ENCODE measurements around the gene ELOVL7. TPM values are rescaled to one million over a fixed set of nuclear protein-coding genes. Genes with fewer than 3 reads are reported as not detected.

Gene ELOVL7
- total RNA-seq, 1 experiment from 2014 or later = 0.77 TPM

GRCh38 chr5:60846298-60846697 lies 2.2 kb upstream of the ELOVL7 start:
- Histone ChIP-seq H3K9me3 (replicated peaks) (no peaks in the 10 kb centered on the region), H3K4me3 (no peak overlapping the region), H3K27me3 (peaks cover 9% of the 10 kb centered on the region; the same call in 1 of the 2 replicates), H3K36me3 (no peaks in the 10 kb centered on the region), H3K4me1 (no peaks in the 10 kb centered on the region), H3K27ac (no peak overlapping the region)
- no peak for DNase-seq

GRCh38 chr5:60843386-60843935 lies 608 bp downstream of the ELOVL7 start:
- peak in 1 of 2 experiments; percentile 4 for DNase-seq
- H3K27ac ChIP-seq = no peak overlapping the region
- H3K27me3 ChIP-seq = peaks cover 9% of the 10 kb centered on the region; the same call in 1 of the 2 replicates

GRCh38 chr5:60842871-60843385 lies 1.1 kb downstream of the ELOVL7 start:
- Histone ChIP-seq H3K9me3 (replicated peaks) (no peaks in the 10 kb centered on the region), H3K36me3 (no peaks in the 10 kb centered on the region), H3K27me3 (peaks cover 4% of the 10 kb centered on the region; the same call in 1 of the 2 replicates), H3K4me3 (no peak overlapping the region; the same call in 1 of the 2 replicates), H3K4me1 (no peaks in the 10 kb centered on the region), H3K27ac (no peak overlapping the region)
- no peak for DNase-seq

More at GRCh38 chr5:60843386-60843935, 608 bp downstream of the ELOVL7 start:
- Histone ChIP-seq H3K36me3 (no peaks in the 10 kb centered on the region), H3K9me3 (replicated peaks) (no peaks in the 10 kb centered on the region), H3K4me3 (peak overlapping the region; percentile 69), H3K4me1 (no peaks in the 10 kb centered on the region)

GRCh38 chr5:60841361-60841760 lies 2.7 kb downstream of the ELOVL7 start:
- no peak overlapping the region for H3K27ac ChIP-seq
- H3K4me1 ChIP-seq = no peaks in the 10 kb centered on the region
- H3K9me3 ChIP-seq (replicated peaks) = no peaks in the 10 kb centered on the region
- no peak overlapping the region for H3K4me3 ChIP-seq
- no peak for DNase-seq
- peaks cover 4% of the 10 kb centered on the region; the same call in 1 of the 2 replicates for H3K27me3 ChIP-seq
- H3K36me3 ChIP-seq = no peaks in the 10 kb centered on the region

- Histone ChIP-seq H3K9me3 (replicated peaks) (no peaks in the 10 kb centered on the region), H3K4me1 (no peaks in the 10 kb centered on the region), H3K36me3 (no peaks in the 10 kb centered on the region), H3K27me3 (no peaks in the 10 kb centered on the region), H3K4me3 (no peak overlapping the region), H3K27ac (no peak overlapping the region)
- DNase-seq = no peak
These were observed 7.9 kb downstream of the ELOVL7 start for GRCh38 chr5:60836131-60836530.

GRCh38 chr5:60835554-60835953 lies 8.5 kb downstream of the ELOVL7 start:
- Histone ChIP-seq H3K4me1 (no peaks in the 10 kb centered on the region), H3K9me3 (replicated peaks) (no peaks in the 10 kb centered on the region), H3K36me3 (no peaks in the 10 kb centered on the region), H3K27me3 (no peaks in the 10 kb centered on the region), H3K27ac (no peak overlapping the region), H3K4me3 (no peak overlapping the region)
- DNase-seq = no peak

- DNase-seq = no peak
- H3K36me3 ChIP-seq = no peaks in the 10 kb centered on the region
- no peaks in the 10 kb centered on the region for H3K4me1 ChIP-seq
- no peak overlapping the region for H3K4me3 ChIP-seq
- H3K9me3 ChIP-seq (replicated peaks) = no peaks in the 10 kb centered on the region
- no peak overlapping the region for H3K27ac ChIP-seq
- H3K27me3 ChIP-seq = no peaks in the 10 kb centered on the region
These were observed 10.5 kb downstream of the ELOVL7 start for GRCh38 chr5:60833520-60833919.

GRCh38 chr5:60830581-60831127 lies 13.4 kb downstream of the ELOVL7 start:
- Histone ChIP-seq H3K27me3 (no peaks in the 10 kb centered on the region), H3K27ac (no peak overlapping the region), H3K4me1 (no peaks in the 10 kb centered on the region), H3K36me3 (no peaks in the 10 kb centered on the region), H3K9me3 (replicated peaks) (no peaks in the 10 kb centered on the region), H3K4me3 (no peak overlapping the region)
- no peak for DNase-seq

GRCh38 chr5:60829490-60830266 lies 14.4 kb downstream of the ELOVL7 start:
- DNase-seq = no peak
- no peak overlapping the region for H3K27ac ChIP-seq
- H3K27me3 ChIP-seq = no peaks in the 10 kb centered on the region

GRCh38 chr5:60827201-60827600 lies 16.9 kb downstream of the ELOVL7 start:
- no peaks in the 10 kb centered on the region for H3K9me3 ChIP-seq (replicated peaks)
- H3K4me3 ChIP-seq = no peak overlapping the region
- DNase-seq = no peak
- no peak overlapping the region for H3K27ac ChIP-seq
- H3K27me3 ChIP-seq = no peaks in the 10 kb centered on the region
- no peaks in the 10 kb centered on the region for H3K36me3 ChIP-seq
- no peaks in the 10 kb centered on the region for H3K4me1 ChIP-seq

More at GRCh38 chr5:60829490-60830266, 14.4 kb downstream of the ELOVL7 start:
- no peaks in the 10 kb centered on the region for H3K36me3 ChIP-seq
- no peak overlapping the region for H3K4me3 ChIP-seq
- H3K4me1 ChIP-seq = no peaks in the 10 kb centered on the region
- no peaks in the 10 kb centered on the region for H3K9me3 ChIP-seq (replicated peaks)

- H3K4me3 ChIP-seq = no peak overlapping the region
- H3K27ac ChIP-seq = no peak overlapping the region
- no peaks in the 10 kb centered on the region for H3K4me1 ChIP-seq
- no peaks in the 10 kb centered on the region for H3K27me3 ChIP-seq
- no peaks in the 10 kb centered on the region for H3K9me3 ChIP-seq (replicated peaks)
- DNase-seq = no peak
- no peaks in the 10 kb centered on the region for H3K36me3 ChIP-seq
These were observed 17.4 kb downstream of the ELOVL7 start for GRCh38 chr5:60826653-60827052.

GRCh38 chr5:60823574-60823973 lies 20.5 kb downstream of the ELOVL7 start:
- DNase-seq = no peak
- no peaks in the 10 kb centered on the region for H3K36me3 ChIP-seq
- no peaks in the 10 kb centered on the region for H3K9me3 ChIP-seq (replicated peaks)
- H3K27me3 ChIP-seq = no peaks in the 10 kb centered on the region
- H3K27ac ChIP-seq = no peak overlapping the region
- no peaks in the 10 kb centered on the region for H3K4me1 ChIP-seq
- no peak overlapping the region for H3K4me3 ChIP-seq

- Histone ChIP-seq H3K9me3 (replicated peaks) (no peaks in the 10 kb centered on the region), H3K4me1 (no peaks in the 10 kb centered on the region), H3K27me3 (no peaks in the 10 kb centered on the region), H3K36me3 (no peaks in the 10 kb centered on the region), H3K27ac (no peak overlapping the region), H3K4me3 (no peak overlapping the region)
- DNase-seq = no peak
These were observed 21.8 kb downstream of the ELOVL7 start for GRCh38 chr5:60822285-60822556.

GRCh38 chr5:60821488-60822284 lies 22.4 kb downstream of the ELOVL7 start:
- Histone ChIP-seq H3K4me1 (no peaks in the 10 kb centered on the region), H3K36me3 (no peaks in the 10 kb centered on the region), H3K4me3 (no peak overlapping the region), H3K27me3 (no peaks in the 10 kb centered on the region), H3K9me3 (replicated peaks) (no peaks in the 10 kb centered on the region), H3K27ac (no peak overlapping the region)
- DNase-seq = no peak

Data from SJCRH30 (cell line).